Measurements from ENCODE around the gene NRXN3. TPM values are rescaled to one million over a fixed set of nuclear protein-coding genes. Genes with fewer than 3 reads are reported as not detected.

The NRXN3 gene
- total RNA-seq, 1 experiment from 2014 or later, result not detected

GRCh38 chr14:78232231-78233000, 62.2 kb downstream of the NRXN3 start:
- Histone ChIP-seq H3K27me3 (ENCODE audit: insufficient read depth, low read depth) (peaks cover 43% of the 10 kb centered on the region), H3K36me3 (ENCODE audit: low read depth) (no peaks in the 10 kb centered on the region), H3K9me3 (ENCODE audit: insufficient read depth, low read depth) (no peaks in the 10 kb centered on the region), H3K79me2 (ENCODE audit: low read depth) (no peaks in the 10 kb centered on the region), H2AFZ (no peak overlapping the region), H3K4me2 (no peak overlapping the region), H3K9me2 (ENCODE audit: insufficient read depth) (no peaks in the 10 kb centered on the region), H3K4me3 (no peak overlapping the region), H3K27ac (no peak overlapping the region), H3K4me1 (replicated peaks; ENCODE audit: insufficient read depth) (no peaks in the 10 kb centered on the region), H4K20me1 (ENCODE audit: insufficient read depth) (no peaks in the 10 kb centered on the region), H3F3A (ENCODE audit: insufficient read depth, low read depth) (no peaks in the 10 kb centered on the region)
- BruUV-seq (replicated peaks), result no TSS peak
- ChIA-PET CTCF (no interaction called here), POLR2A (ENCODE audit: unreplicated experiment) (no interaction called here)
- DNase-seq, result no peak
- intact Hi-C loops (cut with micrococcal nuclease; ENCODE audit: unreplicated experiment), result no loop called here
- TF ChIP-seq, protein P1, sequence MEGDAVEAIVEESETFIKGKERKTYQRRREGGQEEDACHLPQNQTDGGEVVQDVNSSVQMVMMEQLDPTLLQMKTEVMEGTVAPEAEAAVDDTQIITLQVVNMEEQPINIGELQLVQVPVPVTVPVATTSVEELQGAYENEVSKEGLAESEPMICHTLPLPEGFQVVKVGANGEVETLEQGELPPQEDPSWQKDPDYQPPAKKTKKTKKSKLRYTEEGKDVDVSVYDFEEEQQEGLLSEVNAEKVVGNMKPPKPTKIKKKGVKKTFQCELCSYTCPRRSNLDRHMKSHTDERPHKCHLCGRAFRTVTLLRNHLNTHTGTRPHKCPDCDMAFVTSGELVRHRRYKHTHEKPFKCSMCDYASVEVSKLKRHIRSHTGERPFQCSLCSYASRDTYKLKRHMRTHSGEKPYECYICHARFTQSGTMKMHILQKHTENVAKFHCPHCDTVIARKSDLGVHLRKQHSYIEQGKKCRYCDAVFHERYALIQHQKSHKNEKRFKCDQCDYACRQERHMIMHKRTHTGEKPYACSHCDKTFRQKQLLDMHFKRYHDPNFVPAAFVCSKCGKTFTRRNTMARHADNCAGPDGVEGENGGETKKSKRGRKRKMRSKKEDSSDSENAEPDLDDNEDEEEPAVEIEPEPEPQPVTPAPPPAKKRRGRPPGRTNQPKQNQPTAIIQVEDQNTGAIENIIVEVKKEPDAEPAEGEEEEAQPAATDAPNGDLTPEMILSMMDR (conservative IDR thresholded peaks at IDR 0.05), result no peak
- no peak for TF ChIP-seq EZH2 (IDR thresholded peaks at IDR 0.05; ENCODE audit: low read depth)

GRCh38 chr14:78238141-78238540, 68.0 kb downstream of the NRXN3 start:
- TF ChIP-seq, protein P1 (conservative IDR thresholded peaks at IDR 0.05), result no peak
- ChIA-PET CTCF (no interaction called here), POLR2A (ENCODE audit: unreplicated experiment) (no interaction called here)
- H3K4me1 ChIP-seq (replicated peaks; ENCODE audit: insufficient read depth), result no peaks in the 10 kb centered on the region
- no peaks in the 10 kb centered on the region for H3K9me2 ChIP-seq (ENCODE audit: insufficient read depth)
- H3K27me3 ChIP-seq (ENCODE audit: insufficient read depth, low read depth), result peaks cover 59% of the 10 kb centered on the region
- H3F3A ChIP-seq (ENCODE audit: insufficient read depth, low read depth), result no peaks in the 10 kb centered on the region
- no peaks in the 10 kb centered on the region for H3K9me3 ChIP-seq (ENCODE audit: insufficient read depth, low read depth)
- intact Hi-C loops (cut with micrococcal nuclease; ENCODE audit: unreplicated experiment), result no loop called here
- no peak overlapping the region for H2AFZ ChIP-seq
- no peak overlapping the region for H3K4me2 ChIP-seq
- H3K27ac ChIP-seq, result no peak overlapping the region
- H3K36me3 ChIP-seq (ENCODE audit: low read depth), result no peaks in the 10 kb centered on the region
- DNase-seq, result no peak
- H3K4me3 ChIP-seq, result no peak overlapping the region
- no TSS peak for BruUV-seq (replicated peaks)
- no peaks in the 10 kb centered on the region for H4K20me1 ChIP-seq (ENCODE audit: insufficient read depth)
- no peaks in the 10 kb centered on the region for H3K79me2 ChIP-seq (ENCODE audit: low read depth)

DNA sequence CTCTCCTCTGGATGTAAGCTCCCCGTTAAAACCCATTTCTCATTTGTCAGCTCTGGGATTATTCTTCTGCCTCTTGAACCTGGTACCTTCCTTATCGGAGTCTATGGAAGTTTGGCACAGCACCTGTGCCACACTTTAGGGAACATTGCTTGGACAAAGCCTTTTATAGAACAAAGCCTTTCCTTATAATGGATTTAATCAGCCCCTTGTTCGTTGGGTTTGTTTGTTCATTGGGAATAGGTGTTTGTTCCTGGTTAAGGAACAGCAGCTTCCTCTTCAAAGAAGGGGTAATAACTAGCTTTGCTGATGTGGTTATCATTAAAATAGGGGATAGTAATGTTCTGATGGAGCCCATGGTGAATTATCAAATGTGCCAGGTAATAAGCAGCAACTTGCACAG, 70.4 kb downstream of the NRXN3 start:
- POLR2A ChIA-PET (ENCODE audit: unreplicated experiment), result no interaction called here

More for the DNA sequence above, 70.4 kb downstream of the NRXN3 start:
- intact Hi-C loops (cut with micrococcal nuclease; ENCODE audit: unreplicated experiment), result no loop called here
- no peaks in the 10 kb centered on the region for H4K20me1 ChIP-seq (ENCODE audit: insufficient read depth)
- H3K4me1 ChIP-seq (replicated peaks; ENCODE audit: insufficient read depth), result no peaks in the 10 kb centered on the region
- no peaks in the 10 kb centered on the region for H3F3A ChIP-seq (ENCODE audit: insufficient read depth, low read depth)
- H3K4me3 ChIP-seq, result no peak overlapping the region
- H3K4me2 ChIP-seq, result no peak overlapping the region
- TF ChIP-seq, protein P1 (conservative IDR thresholded peaks at IDR 0.05), result no peak
- no peak for TF ChIP-seq EZH2 (IDR thresholded peaks at IDR 0.05; ENCODE audit: low read depth)
- H2AFZ ChIP-seq, result no peak overlapping the region
- no peaks in the 10 kb centered on the region for H3K79me2 ChIP-seq (ENCODE audit: low read depth)
- CTCF ChIA-PET, result no interaction called here
- no peak for DNase-seq
- BruUV-seq (replicated peaks), result no TSS peak
- H3K27ac ChIP-seq, result no peak overlapping the region
- H3K9me2 ChIP-seq (ENCODE audit: insufficient read depth), result no peaks in the 10 kb centered on the region
- H3K27me3 ChIP-seq (ENCODE audit: insufficient read depth, low read depth), result peaks cover 81% of the 10 kb centered on the region
- no peaks in the 10 kb centered on the region for H3K36me3 ChIP-seq (ENCODE audit: low read depth)
- H3K9me3 ChIP-seq (ENCODE audit: insufficient read depth, low read depth), result no peaks in the 10 kb centered on the region

Measured in PC-9 (cell line).